GM18861 (cell line): ENCODE measurements around the gene UBAC1.
"Not testable (repeated sequence)": the region's sequence is repeated elsewhere in the genome, so short reads cannot be mapped to it uniquely, and the experiment has no call there.

ENCODE experiments used
- ATAC-seq: cut with Tn5 transposase; IDR thresholded peaks from one replicate; pipeline ENCODE4 v1.9.1; 2021; ENCODE audit not compliant: unreplicated experiment

UBAC1 gene

DNA sequence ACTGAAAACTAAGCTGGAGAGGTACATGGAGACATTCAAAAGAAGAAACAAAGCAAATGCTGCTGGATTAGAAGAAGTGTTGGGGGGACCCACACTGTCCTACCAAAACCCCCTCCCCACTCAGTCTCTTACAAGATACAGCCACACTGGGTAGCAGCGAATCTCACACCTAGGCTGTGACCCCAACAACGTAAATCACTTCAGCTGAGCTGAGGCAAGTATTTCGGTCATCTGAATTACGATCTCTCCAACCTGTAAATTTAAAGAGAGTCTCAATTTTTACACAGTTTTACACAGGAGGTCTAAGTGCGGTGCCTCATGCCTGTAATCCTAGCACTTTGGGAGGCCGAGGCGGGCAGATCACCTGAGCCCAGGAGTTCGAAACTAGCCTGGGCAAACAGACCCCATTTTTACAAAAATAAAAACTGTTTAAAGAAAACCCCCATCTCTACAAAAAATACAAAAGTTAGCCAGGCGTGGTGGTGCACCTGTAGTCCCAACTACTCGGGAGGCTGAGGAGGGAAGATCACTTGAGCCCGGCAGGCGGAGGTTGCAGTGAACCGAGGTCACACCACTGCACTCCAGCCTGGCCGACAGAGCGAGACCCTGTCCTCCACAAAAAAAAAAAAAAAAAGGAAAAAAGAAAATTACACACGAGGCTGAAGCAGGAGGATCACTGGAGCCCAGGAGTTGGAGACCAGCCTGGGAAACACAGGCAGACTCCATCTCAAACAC, 57.2 kb downstream of the UBAC1 start:
- ATAC-seq, result no peak

DNA sequence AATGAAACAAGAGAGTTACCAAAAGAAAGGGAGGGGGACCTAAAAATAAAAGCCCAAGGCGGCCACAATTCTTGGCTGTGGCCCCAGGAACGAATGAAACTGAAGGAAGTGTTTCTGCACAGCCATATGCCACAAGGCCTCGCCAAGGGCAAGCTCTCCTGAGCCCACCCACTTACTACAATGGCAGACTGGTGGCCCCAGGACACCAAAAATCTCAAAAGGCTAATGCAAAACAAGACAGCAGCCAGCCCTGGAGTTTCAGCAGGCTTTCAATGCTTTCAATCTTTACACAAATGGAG, 57.9 kb downstream of the UBAC1 start:
- ATAC-seq, result no peak

DNA sequence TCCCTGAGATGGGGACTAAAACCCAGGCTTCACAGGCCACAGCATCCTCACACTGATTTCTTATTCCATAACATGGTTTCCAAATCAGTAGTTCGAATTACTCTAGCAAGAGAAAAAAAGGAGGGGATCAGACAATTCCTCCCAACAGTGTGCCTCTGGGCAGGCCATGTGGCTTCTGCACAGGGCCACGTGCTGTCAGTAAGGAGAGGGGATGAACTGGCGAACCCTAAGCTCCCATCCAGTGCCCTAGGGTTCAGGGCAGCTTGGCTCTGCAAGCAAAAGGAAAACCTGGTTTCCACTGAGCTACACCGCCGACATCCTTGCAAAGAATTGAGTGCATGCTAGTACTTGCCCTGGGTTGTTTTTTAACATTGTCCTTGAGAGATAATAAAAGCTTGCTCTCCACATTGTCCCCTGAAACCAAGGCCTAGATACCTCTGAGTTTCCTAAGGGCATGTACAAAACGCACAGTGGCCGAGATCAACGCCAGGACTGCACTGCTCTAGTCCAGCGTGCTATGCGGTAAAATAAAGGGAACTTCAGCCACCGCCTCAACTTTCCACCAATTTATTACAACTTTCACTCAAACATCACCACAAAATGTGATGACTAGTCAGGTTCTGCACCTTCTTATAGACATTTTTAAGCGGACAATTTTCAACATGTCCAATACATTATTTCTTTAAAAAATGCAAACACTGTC, 58.4 kb downstream of the UBAC1 start:
- ATAC-seq, result no peak

DNA sequence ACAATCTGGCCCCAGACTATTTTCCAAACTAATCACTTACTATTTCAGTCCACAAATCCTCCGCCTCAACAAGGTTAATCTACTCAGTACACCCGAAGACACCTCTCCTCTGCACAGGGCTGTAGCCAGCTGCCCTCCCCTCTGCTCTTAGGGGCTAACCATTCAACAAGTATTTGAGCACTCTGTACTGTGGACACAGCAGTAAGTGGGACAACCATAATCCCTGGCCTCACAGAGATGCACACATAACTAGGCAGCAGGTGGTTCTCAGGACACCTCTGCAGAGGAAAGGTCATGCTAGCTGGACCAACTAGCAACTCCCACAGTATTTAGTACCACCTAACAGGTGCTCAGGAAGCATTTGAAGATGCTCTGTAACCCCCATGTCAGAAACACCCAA, 59.3 kb downstream of the UBAC1 start:
- ATAC-seq, result no peak

DNA sequence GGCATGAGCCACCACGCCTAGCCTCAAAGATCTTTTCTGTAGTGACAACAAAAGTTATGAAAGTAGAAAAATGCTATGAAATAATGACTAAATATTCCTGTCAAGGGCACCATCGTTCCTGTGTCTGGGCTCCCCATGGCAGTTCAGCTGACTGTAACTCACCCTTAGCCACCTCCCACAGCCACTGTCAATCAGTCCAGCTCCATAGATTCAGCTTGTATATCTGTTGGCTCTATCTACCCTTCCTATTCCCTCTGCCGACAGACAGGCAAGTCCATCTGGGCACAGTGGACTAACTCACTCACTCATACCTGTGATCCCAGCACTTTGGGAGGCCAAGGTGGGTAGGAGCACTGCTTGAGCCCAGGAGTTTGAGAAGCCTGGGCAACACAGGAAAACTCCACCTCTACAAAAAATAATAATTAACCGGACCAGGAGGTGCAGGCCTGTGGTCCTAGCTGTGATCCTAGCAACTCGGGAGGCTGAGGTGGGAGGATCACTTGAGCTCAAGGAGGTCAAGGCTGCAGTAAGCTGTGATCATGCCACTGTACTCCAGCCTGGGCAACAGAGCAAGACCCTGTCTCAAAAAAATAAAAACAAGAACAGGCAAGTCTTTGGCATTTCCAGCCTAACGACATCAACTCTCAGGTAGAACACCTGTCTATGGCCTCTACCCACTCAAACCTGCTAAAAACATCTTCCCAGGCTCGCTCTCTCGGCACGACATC, 60.0 kb downstream of the UBAC1 start:
- ATAC-seq, result no peak

DNA sequence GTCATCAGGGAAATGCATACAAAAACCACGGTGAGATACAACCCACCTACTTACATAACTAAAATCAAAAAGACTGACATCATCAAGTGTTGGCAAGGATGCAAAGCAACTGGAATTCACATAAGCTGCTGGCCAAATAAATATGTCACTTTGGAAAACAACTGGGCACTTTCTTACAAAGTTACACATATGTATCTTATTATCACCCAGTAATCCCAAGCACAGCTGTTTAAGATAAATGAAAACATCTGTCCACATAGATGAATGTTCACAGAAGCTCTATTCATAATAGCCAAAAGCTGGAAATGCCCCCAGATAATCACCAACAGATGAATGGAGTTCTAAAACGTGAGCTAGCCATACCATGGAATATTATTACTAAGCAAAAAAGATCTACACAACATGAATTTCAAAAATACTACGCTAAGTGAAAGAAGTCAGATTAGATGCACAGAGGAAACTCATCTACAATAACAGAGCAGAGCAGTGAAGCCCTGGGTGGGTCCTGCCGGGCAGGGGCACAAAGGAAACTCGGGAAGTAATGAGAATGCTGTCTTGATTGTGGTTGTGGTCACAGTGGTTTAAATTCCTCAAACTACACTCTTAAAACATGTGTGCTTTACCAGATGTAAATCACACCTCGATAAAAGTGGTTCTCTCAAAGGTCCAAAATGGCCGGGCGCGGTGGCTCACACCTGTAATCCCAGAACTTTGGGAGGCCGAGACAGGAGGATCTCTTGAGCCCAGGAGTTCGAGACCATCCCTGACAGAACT, 62.4 kb downstream of the UBAC1 start:
- no peak for ATAC-seq

DNA sequence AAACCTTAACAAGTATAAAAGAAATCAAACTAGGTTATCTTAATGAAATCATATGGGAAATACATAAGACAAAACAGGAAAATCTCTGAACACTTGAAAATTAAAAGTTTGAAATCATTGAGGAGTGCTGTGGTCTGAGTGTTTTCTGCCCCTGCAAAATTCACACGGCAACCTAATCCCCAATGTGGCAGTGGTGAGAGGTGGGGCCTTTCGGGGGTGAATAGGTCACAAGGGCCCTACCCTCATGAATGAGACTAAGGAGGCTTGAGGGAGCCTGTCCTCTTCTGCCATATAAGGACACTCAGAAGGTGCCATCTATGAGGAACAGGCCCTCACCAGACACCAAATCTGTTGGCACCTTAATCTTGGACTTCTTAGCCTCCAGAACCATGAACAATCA, 64.5 kb downstream of the UBAC1 start:
- no peak for ATAC-seq

DNA sequence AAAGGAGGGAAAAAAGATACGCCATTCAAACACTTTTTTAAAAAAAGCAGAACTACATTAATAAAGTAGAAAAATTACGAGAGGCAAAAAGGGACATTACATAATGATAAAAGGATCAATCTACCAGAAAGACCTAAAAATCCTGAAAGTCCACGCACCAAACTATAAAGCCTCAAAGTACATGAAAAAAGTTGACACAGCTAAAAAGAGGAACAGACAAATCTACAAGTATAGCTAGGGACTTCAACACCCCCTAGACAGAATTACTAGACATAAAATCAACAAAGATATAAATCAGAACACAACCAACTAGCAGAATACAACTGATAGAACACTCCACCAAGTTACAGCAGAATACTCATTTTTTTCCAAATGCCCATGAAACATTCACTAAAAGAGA, 65.0 kb downstream of the UBAC1 start:
- ATAC-seq, result no peak

DNA sequence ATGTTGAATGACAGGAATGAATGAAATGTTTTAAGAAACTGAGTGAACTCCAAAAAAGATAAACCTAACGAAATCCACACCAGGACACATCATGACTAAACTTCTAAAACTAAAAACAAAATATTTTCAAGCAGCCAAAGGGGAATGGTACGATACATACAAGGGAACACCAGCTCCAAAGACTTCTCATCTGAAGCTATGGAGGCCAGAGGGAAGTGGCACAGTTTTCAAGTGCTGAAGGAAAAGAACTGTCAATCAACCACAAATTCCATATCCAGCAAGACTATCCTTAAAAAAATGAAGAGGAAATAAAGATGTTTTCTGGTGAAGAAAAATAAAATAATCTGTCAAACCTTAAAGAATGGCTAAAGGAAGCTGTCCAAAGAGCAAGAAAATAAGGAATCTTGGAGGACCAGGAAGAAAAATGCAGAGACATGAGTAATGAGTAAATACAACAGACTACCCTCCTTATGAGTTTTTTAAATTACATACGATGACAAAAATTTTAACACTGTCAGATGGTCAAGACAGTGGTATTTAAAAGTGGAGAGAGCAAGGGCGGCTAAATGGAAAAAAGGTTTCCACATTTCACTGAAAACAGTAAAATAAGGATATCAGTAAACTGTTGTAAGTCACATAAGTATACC, 65.8 kb downstream of the UBAC1 start:
- ATAC-seq, result no peak

DNA sequence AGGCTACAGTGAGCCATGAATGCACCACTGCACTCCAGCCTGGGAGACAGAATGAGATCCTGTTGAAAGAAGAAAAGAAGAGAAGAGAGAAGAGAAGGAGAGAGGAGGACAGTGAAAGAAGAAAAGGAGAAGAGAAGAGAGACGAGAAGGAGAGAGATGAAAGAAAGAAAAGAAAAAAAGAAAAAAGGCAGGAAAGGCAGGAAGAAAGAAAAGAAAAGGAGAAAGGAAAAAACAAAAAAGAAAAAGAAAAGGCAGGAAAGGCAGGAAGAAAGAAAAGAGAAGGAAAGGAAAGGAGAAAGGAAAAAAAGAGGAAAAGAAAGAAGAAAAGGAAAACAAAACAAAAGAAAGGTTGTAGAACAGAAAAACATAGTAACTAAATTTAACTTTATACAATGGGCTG, 68.1 kb downstream of the UBAC1 start:
- no peak for ATAC-seq

DNA sequence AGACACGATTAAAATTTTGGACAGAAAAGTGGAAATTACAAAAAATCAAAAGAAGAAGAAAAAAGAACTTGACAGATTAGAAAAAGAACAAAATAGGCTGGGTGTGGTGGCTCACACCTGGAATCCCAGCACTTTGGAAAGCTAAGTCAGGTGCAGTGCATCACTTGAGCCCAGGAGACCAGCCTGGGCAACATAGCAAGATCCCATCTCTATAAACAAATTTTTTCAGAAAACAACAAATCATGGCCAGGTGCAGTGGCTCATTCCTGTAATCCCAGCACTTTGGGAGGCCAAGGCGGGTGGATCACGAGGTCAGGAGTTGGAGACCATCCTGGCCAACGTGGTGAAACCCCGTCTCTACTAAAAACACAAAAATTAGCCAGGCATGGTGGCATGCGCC, 68.8 kb downstream of the UBAC1 start:
- ATAC-seq, result not testable (repeated sequence)

DNA sequence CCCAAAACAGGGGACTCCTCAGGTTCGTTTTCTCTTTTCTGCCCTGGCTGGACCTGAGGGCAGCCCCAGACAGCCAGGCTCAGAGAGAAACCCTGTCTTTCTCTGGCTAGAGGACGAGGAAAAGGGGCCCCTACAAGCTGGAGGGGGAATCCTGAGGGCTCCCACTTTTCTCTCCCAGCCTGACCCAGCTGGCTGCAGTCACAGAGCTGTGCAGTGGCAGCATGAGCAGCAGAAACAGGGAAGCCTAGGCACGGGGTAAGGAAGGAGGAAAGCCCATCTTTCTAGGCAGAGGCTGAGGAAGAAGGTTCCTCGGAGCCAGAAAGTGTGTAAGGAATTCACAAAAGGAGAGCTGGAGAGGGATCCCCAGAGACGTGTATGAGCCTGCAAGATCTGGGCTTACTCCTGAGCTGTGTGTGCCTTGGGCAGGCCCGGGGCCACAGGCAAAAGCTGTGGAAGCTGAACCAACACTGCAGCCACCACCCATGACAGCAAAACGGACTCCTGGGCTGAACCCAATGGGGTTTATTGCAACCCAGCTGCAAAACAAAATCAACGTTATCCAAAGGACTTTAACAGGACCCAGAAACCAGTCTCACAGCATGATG, 70.0 kb downstream of the UBAC1 start:
- ATAC-seq, result no peak

DNA sequence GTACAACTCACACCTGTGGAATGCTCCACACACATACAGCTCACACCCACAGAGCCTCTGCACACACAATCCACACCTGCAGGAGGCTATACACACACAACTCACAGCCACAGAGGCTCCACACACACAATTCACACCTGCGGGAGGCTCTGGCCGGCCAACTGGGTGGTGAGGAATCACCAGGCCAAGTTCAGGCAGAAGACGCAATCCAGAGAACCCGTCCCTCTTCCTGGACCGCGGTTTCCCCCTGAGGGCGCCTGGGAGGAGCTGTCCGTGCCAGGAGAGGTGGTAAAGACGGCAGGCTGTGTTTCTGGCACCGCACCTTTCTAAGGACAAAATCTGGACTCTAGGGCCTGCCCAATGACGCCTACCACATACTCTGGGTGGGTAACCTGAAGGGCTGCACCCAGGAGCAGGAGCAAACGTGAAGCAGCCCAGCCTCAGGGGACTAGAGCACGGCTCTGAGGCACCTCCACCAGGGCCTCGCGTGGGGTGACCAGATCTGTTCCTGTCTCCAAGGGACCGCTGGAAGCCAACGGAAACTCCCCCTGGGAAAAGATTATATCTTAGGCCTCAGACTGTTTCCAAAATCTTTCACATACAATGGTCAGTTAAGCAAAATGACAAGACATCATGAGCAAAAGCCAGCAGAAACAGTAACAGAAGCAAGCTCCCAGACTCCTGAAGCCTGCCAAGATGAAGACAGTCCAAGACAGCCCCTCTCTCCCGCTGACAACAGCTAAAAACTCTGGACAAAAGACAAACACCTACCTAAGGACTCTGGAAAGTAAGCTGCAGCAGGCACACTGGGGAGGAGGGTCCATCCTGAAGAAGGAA, 70.8 kb downstream of the UBAC1 start:
- no peak for ATAC-seq

DNA sequence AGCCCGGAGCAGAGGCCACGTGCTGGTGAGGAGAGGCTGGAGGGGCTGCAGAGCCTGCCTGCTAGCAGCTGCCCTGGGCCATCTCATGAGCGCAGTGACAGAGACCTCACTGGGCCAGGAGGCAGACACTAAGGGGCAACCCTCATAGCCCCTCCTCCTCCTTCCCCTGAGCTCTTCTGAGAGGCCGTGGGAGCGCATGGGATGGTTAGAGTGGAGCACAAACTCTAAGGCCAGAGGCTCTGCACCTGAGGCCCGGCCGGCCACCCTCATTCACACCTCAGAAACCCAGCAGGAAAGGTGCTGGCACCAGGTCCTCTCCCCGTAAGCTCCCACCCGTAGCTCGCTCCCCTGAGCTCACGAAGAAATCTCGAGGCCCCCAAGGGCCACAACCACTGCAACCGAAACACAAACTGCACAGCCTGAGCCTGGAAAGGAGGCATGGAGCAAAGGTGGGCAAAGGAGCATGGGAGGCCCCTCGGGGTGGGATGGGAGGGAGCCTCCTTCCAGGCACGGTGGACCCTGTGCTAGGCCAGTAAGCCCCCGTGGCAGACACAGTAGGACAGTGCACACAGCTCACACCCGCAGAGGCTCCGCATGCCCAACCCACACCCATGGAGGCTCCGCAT, 71.5 kb downstream of the UBAC1 start:
- no peak for ATAC-seq

DNA sequence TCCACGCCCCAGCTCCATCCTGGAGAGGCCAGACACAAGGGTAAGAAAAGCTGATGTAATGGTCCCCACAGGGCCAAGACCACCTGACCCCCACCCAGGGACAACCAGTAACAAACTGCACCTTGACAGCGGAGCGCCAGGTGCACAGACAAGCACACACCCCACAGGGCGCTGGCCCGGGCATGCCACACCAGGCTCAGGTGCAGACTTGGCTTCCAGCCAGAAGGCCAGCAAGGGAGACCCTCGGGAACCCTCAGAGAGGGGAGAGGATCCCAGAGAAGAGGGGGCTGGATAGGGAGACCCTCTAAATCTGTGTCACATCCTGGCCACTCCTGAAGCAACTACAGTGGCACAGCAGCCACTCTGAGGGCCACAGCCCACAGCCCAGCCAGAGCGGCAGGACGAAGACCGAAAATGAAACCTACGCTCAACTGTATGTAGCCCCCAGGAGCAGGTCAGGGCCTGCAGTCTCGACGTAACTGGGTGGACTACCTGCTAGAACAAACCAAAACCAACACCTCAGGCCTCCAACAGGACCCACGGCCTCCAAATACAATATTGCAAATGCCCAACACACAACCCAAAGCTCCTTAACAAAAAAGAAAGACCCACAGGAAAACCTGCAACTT, 72.3 kb downstream of the UBAC1 start:
- ATAC-seq, result no peak

DNA sequence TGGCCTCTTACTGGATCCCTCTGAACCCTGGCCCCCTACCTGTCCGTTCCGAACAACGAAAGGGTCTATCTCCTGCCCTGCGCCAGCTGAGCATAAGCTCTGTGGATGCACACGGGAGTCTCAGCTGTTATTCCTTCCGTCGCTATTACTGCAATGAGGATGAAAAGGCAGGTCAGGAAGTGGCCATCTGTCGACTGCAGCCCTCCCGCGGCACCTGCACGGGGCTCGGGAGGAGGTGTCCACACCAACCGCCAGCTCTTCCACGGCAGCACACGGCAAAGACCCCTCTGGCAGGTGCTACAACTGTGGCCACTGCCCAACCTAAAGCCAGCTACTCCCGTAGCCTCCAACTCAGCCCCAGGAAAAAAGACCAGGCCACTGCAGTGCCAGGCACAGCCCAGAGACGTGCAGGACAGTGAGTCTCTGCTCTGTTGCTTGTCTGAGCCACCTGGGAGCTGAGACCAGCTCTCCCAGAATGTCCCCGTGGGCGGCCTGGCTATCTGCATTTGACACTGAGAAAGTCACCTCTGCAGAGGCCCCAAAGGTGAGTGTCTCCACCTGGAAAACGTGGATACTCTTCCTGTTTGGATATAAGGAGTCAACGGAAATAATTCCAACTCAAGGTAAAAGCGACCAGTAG, 72.9 kb downstream of the UBAC1 start:
- ATAC-seq, result no peak

DNA sequence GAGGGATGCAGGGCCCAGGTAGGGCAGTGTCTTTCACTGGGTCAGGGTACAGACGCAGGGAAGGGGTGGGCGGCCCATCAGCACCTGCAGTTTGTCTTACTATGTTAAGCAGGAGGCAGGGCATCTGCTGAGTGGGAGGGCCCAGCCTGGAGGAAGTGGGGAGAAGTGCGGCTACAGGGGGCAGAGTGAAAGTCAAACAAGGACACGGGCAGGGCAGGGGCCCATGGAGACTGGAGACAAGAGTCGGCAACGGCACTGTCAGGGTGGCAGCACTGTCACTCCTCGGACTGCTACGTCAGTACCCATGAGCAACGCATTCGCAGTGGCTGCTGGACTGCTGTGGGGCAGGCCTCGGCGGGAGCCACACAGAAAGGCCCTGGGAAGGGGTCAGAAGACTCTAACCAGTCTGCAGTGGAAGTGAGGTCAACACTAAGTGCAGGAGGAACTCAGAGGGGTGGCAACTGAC, 73.6 kb downstream of the UBAC1 start:
- no peak for ATAC-seq

DNA sequence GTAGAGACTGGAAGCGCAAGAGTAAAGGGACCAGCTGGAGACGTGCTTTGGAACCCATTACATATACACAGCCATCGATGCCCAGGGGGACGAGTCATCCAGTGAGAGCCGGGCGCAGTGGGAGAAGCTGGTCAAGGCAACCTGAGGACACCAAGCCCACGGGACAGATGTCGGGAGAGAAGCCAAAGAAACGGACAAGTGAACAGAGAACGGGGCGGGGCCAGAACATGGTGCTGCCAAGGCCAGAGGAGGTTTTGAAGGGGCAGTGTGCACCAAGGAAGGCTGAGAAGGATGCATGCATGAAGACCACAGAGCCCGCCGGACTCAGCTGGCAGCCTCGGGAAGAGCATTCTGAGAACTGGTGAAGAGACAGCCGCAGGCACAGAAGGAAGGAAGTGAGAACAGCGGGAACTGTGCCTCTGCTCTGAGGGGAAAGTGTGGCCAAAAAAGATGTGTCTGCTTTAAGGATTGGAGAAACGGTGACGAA, 74.1 kb downstream of the UBAC1 start:
- ATAC-seq, result no peak
